ENCODE data around the gene SND1.

SND1 gene

DNA sequence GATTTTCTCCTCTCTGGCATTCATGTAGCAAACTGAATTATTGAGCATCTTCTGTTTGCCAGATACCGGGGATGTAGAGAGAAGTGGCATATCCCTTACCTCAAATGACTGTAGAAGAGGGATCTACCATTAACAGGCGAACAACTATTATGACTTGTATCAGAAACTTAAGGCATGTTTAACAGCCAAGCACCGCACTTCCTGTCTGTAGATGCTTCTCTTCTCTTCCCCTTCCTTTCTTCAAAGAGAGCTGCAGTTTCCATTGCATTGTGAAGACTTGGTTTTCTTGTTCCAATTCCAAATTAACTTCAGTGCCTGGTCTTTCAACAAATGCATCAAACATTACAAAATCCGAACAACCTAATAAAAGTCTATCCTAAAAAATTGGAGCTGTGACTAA lies 330.0 kb downstream of the SND1 start:
- peaks cover 5% of the 10 kb centered on the region for H3K9me3 ChIP-seq (ENCODE audit: low read length)
- no peaks in the 10 kb centered on the region for H3K36me3 ChIP-seq (ENCODE audit: insufficient read depth, low read length)
- H3K4me1 ChIP-seq (ENCODE audit: insufficient read depth, low read length): peaks cover under 1% of the 10 kb centered on the region
- H2AFZ ChIP-seq (ENCODE audit: low read depth, low read length): no peak overlapping the region
- H3K4me3 ChIP-seq (ENCODE audit: low read length): no peak overlapping the region
- no peaks in the 10 kb centered on the region for H3K27me3 ChIP-seq (ENCODE audit: insufficient read depth, low read length)

- Histone ChIP-seq H3K36me3 (ENCODE audit: insufficient read depth, low read length) (no peaks in the 10 kb centered on the region), H3K4me3 (ENCODE audit: low read length) (no peak overlapping the region), H3K27me3 (ENCODE audit: insufficient read depth, low read length) (no peaks in the 10 kb centered on the region), H3K9me3 (ENCODE audit: low read length) (peaks cover 2% of the 10 kb centered on the region), H3K4me1 (ENCODE audit: insufficient read depth, low read length) (no peaks in the 10 kb centered on the region), H2AFZ (ENCODE audit: low read depth, low read length) (no peak overlapping the region)
Measured at GRCh38 chr7:127983804-127984332, 331.9 kb downstream of the SND1 start.

DNA sequence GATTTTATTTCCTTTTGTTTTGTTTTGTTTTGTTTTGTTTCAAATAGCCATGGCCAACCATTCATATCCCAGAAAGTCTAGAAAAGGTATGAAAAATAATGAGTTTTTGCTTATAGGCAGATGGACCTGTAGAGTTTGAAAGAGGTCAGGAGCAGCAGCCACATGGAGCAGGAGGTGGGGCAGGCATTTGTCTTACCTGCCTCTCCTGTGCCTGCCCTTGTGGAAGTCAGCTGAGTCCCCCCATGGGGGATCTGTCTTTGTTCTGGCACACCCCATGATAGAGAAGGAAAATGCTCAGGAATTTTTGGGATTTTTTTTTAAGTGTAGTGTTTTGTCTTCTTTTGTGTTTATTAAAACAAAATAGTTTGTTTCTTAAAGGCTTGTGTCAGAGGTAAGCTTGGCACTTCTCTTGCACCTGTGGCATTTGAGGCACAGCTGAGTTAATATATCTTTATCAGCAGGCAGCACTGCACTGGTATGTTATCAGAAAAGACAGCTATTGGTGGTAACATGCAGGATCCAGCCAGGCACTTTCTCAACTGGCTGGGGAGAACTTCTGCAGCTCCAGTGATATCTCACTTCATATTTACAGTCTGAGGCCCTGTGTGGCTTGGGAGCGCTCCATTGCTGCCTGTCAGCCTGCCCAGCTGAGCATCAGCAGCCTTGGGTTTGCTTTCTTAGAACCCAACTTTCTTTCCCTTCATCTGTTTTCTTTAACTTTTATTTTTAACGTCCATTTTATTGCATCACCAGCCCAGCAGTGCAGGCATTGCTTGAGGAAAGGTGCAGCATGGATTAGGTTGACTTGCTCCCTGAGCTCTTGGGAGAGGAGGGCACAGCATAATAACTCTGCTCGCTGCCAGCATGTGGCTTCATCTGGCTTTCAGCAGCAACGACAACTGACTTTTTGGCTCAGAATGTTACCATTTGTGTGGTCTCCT lies 334.9 kb downstream of the SND1 start:
- Histone ChIP-seq H3K4me3 (ENCODE audit: low read length) (no peak overlapping the region), H3K27me3 (ENCODE audit: insufficient read depth, low read length) (no peaks in the 10 kb centered on the region), H3K9me3 (ENCODE audit: low read length) (no peaks in the 10 kb centered on the region), H3K4me1 (ENCODE audit: insufficient read depth, low read length) (no peaks in the 10 kb centered on the region), H2AFZ (ENCODE audit: low read depth, low read length) (no peak overlapping the region), H3K36me3 (ENCODE audit: insufficient read depth, low read length) (peaks cover 11% of the 10 kb centered on the region)

DNA sequence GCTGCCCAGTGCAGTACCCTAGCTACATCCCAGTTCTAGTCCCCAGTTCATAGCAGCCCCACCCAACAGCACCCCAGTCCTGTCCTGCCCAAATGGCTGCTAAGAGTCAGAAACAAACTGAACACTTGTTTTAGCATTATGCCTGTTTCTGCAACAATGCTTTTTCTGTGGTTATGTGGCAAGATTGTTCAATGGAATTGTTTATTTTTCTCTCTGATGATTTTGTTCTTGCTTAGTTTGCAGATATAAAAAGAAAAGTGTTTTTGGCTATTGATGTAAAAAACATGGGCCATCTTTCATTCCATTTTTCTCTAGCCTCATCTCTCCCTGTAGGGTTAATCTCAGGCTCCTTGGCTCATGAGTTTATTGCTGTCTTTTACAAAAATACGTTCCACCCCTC lies 336.8 kb downstream of the SND1 start:
- Histone ChIP-seq H3K4me1 (ENCODE audit: insufficient read depth, low read length) (no peaks in the 10 kb centered on the region), H3K9me3 (ENCODE audit: low read length) (no peaks in the 10 kb centered on the region), H2AFZ (ENCODE audit: low read depth, low read length) (no peak overlapping the region), H3K36me3 (ENCODE audit: insufficient read depth, low read length) (peaks cover 16% of the 10 kb centered on the region), H3K27me3 (ENCODE audit: insufficient read depth, low read length) (no peaks in the 10 kb centered on the region), H3K4me3 (ENCODE audit: low read length) (no peak overlapping the region)

DNA sequence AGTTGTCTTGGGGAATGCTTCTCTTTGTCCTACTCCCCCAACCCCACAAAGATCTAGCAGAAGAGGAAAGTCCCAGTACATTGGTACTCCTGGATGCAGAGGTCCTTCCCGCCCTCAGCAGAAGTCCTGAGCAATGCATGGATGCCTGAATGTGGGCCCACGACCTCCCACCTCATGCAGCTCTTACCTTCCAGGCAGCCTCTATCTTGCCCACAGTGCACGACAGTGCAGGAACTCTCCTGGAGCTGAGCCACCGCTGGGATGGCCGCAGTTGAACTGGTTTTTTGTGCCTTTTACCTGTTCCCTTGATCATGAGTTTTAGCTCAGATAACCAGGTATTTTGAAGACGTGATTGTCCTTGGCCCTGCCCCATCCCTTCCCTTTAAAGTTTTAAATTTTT lies 341.3 kb downstream of the SND1 start:
- Histone ChIP-seq H3K36me3 (ENCODE audit: insufficient read depth, low read length) (peaks cover 19% of the 10 kb centered on the region), H3K4me1 (ENCODE audit: insufficient read depth, low read length) (peaks cover 25% of the 10 kb centered on the region), H3K27me3 (ENCODE audit: insufficient read depth, low read length) (no peaks in the 10 kb centered on the region), H3K9me3 (ENCODE audit: low read length) (no peaks in the 10 kb centered on the region), H3K4me3 (ENCODE audit: low read length) (no peak overlapping the region), H2AFZ (ENCODE audit: low read depth, low read length) (no peak overlapping the region)

- H3K4me1 ChIP-seq (ENCODE audit: insufficient read depth, low read length): peaks cover 25% of the 10 kb centered on the region
- no peaks in the 10 kb centered on the region for H3K27me3 ChIP-seq (ENCODE audit: insufficient read depth, low read length)
- H3K4me3 ChIP-seq (ENCODE audit: low read length): no peak overlapping the region
- peaks cover 19% of the 10 kb centered on the region for H3K36me3 ChIP-seq (ENCODE audit: insufficient read depth, low read length)
- H2AFZ ChIP-seq (ENCODE audit: low read depth, low read length): no peak overlapping the region
- H3K9me3 ChIP-seq (ENCODE audit: low read length): no peaks in the 10 kb centered on the region
Measured at GRCh38 chr7:127993987-127994386, 342.0 kb downstream of the SND1 start.

- H3K4me1 ChIP-seq (ENCODE audit: insufficient read depth, low read length): peaks cover 25% of the 10 kb centered on the region
- no peaks in the 10 kb centered on the region for H3K27me3 ChIP-seq (ENCODE audit: insufficient read depth, low read length)
- no peak overlapping the region for H2AFZ ChIP-seq (ENCODE audit: low read depth, low read length)
- no peaks in the 10 kb centered on the region for H3K9me3 ChIP-seq (ENCODE audit: low read length)
- H3K36me3 ChIP-seq (ENCODE audit: insufficient read depth, low read length): peaks cover 19% of the 10 kb centered on the region
- H3K4me3 ChIP-seq (ENCODE audit: low read length): no peak overlapping the region
Measured at GRCh38 chr7:127995156-127995880, 343.3 kb downstream of the SND1 start.

DNA sequence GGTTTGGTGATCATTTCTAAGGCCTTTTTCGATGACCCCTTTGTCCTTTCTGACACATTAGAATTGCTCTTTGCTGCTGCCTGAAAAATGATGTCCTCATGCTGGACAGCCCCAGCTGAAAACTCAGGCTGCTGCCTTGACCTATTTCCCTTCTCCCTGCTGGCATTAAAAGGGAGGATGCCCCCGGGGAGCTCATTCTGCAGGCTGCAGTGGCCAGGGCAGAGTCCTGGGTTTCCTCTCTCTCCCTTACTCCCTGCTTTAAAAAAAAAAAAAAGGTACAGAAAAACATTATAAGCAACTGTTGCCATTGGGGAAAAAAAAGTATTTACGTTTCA lies 343.9 kb downstream of the SND1 start:
- Histone ChIP-seq H3K27me3 (ENCODE audit: insufficient read depth, low read length) (no peaks in the 10 kb centered on the region), H2AFZ (ENCODE audit: low read depth, low read length) (no peak overlapping the region), H3K4me3 (ENCODE audit: low read length) (no peak overlapping the region), H3K36me3 (ENCODE audit: insufficient read depth, low read length) (peaks cover 17% of the 10 kb centered on the region), H3K9me3 (ENCODE audit: low read length) (no peaks in the 10 kb centered on the region), H3K4me1 (ENCODE audit: insufficient read depth, low read length) (peaks cover 25% of the 10 kb centered on the region)

DNA sequence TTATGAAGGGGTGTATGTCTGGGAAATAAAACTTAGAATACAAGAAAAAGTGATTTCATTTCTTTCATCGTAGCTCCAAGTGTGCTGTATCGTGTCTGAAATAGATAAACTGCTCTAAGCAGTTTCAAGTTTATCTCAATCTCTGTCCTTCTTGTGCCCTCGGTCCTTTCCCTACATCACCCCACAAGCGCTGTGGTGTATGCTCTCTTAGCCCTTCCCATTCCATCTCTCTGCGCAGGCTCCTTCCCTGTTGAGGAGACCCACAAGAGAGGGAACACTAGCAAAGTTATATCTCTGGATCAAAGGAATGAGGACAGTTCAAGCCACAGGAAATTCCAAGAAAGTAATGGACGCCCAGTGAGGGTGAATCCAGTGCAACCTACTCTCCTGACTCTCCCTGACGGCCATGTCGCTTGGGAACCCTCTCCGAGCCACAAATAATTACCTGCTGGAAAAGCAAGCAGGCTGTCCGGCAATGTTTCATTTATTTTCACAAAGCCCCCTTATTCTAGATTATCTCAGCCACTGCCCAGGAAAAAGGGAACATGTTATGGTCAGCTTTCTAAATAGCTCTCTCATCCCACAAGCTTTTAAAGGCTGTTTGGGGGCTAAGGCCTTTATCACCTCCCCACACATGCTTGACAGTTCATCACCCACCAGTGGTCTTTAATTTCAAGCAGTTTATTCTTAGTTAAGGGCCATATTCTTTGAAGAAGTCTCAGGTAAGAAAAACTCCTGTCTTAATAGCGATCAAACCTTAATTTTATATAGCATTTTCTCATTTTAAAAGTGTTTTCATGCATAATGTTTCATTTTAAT lies 344.5 kb downstream of the SND1 start:
- Histone ChIP-seq H3K27me3 (ENCODE audit: insufficient read depth, low read length) (no peaks in the 10 kb centered on the region), H3K4me3 (ENCODE audit: low read length) (no peak overlapping the region), H3K9me3 (ENCODE audit: low read length) (no peaks in the 10 kb centered on the region), H3K36me3 (ENCODE audit: insufficient read depth, low read length) (peaks cover 14% of the 10 kb centered on the region), H2AFZ (ENCODE audit: low read depth, low read length) (no peak overlapping the region), H3K4me1 (ENCODE audit: insufficient read depth, low read length) (peaks cover 25% of the 10 kb centered on the region)

GRCh38 chr7:127997226-127997922 lies 345.4 kb downstream of the SND1 start:
- Histone ChIP-seq H2AFZ (ENCODE audit: low read depth, low read length) (no peak overlapping the region), H3K27me3 (ENCODE audit: insufficient read depth, low read length) (no peaks in the 10 kb centered on the region), H3K36me3 (ENCODE audit: insufficient read depth, low read length) (peaks cover 11% of the 10 kb centered on the region), H3K4me3 (ENCODE audit: low read length) (no peak overlapping the region), H3K9me3 (ENCODE audit: low read length) (no peaks in the 10 kb centered on the region), H3K4me1 (ENCODE audit: insufficient read depth, low read length) (peaks cover 25% of the 10 kb centered on the region)

GRCh38 chr7:127998671-127999070 lies 346.7 kb downstream of the SND1 start:
- Histone ChIP-seq H2AFZ (ENCODE audit: low read depth, low read length) (no peak overlapping the region), H3K27me3 (ENCODE audit: insufficient read depth, low read length) (no peaks in the 10 kb centered on the region), H3K4me3 (ENCODE audit: low read length) (no peak overlapping the region), H3K36me3 (ENCODE audit: insufficient read depth, low read length) (peaks cover 10% of the 10 kb centered on the region), H3K4me1 (ENCODE audit: insufficient read depth, low read length) (peaks cover 25% of the 10 kb centered on the region), H3K9me3 (ENCODE audit: low read length) (no peaks in the 10 kb centered on the region)

DNA sequence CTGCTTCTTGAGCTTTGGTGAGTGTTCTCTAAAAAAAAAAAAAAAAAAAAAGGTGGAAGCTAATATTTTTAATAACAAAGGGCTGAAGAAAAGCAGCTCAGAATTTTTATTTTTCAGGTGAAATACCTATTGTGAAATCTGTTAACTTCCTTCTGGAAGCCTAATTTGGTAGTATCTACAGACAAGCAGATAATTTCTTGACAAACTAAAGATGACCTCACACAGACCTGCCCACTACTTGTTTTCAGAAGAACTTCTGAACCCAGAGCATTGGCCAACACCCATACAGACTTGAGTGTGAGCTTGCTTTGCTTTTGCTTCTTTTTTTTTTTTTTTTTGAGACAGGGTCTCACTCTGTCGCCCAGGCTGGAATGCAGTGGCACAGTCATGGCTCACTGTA lies 348.1 kb downstream of the SND1 start:
- H3K9me3 ChIP-seq (ENCODE audit: low read length): no peaks in the 10 kb centered on the region
- no peak overlapping the region for H2AFZ ChIP-seq (ENCODE audit: low read depth, low read length)
- no peak overlapping the region for H3K4me3 ChIP-seq (ENCODE audit: low read length)
- H3K27me3 ChIP-seq (ENCODE audit: insufficient read depth, low read length): no peaks in the 10 kb centered on the region
- H3K4me1 ChIP-seq (ENCODE audit: insufficient read depth, low read length): peaks cover 23% of the 10 kb centered on the region
- H3K36me3 ChIP-seq (ENCODE audit: insufficient read depth, low read length): peaks cover 9% of the 10 kb centered on the region

Data from neuron (in vitro differentiated cells).